Peyer's patch (tissue), 4 donors: ENCODE results near the gene PRELID3B. TPM values are rescaled to one million over a fixed set of nuclear protein-coding genes. Genes with fewer than 3 reads are reported as not detected.

Source experiments
- DNase-seq, 3 donors: peaks; one replicate each; pipeline ENCODE4 v3.0.0-alpha.2; 2017 to 2019
- H3K27ac ChIP-seq, 4 donors: fragments of 200-600 bp; sonication (generic); one replicate each; pipeline ENCODE4 v1.5.1; 2016 to 2019
- H3K27me3 ChIP-seq, 2 donors: fragments of 200-600 bp; sonication (generic); one replicate each; pipeline ENCODE4 v1.5.1; 2019
- H3K36me3 ChIP-seq, 3 donors: fragments of 200-600 bp; sonication (generic); one replicate each; pipeline ENCODE4 v1.5.1; 2016 to 2019
- H3K4me1 ChIP-seq, 4 donors: fragments of 200-600 bp; sonication (generic); one replicate each; pipeline ENCODE4 v1.5.1; 2016 to 2019
- H3K4me3 ChIP-seq, 4 donors: fragments of 200-600 bp; sonication (generic); 1 replicate in 3 of 4; 2 replicates in 1 of 4; pipeline ENCODE4 v1.5.1; 2016 to 2019; ENCODE audit warnings: mild to moderate bottlenecking in 1 of 4
- H3K9me3 ChIP-seq, 4 donors: fragments of 200-600 bp; sonication (generic); one replicate each; pipeline ENCODE4 v1.5.1; 2016 to 2019; ENCODE audit warnings: mild to moderate bottlenecking in 1 of 4
- POLR2A ChIP-seq, 2 donors: fragments of 450-650 bp; IDR thresholded peaks; one replicate each; pipeline ENCODE4 v1.5.1; 2017; ENCODE audit warnings: antibody characterized with exemption in 2 of 2, mild to moderate bottlenecking in 2 of 2, moderate library complexity in 2 of 2
- total RNA-seq, 4 donors: library from RNA; depleted of rRNA; stranded (reverse); fragments of >200 nt; gene quantifications; one replicate each; pipeline ENCODE4 v1.1.0, GENCODE V29; 2016
- TF ChIP-seq, protein P1 (sequence below), 6 experiments: fragments of 450-650 bp in 4 of 6; fragments of 200-600 bp in 2 of 6; sonication (generic) in 1 of 6; IDR thresholded peaks; one replicate each; pipeline ENCODE4 v1.5.1; 2017 to 2019; ENCODE audit warnings: antibody characterized with exemption in 6 of 6, mild to moderate bottlenecking in 3 of 6, moderate library complexity in 1 of 6

Gene PRELID3B
- total RNA-seq, 4 donors from 2014 or later, result 44.6 to 148 (median 86.5) TPM

GRCh38 chr20:59010321-59010994, 32.1 kb downstream of the PRELID3B start:
- peaks cover 3 to 10% (median 8%) of the 10 kb centered on the region in 4 donors for H3K4me1 ChIP-seq
- H3K4me3 ChIP-seq, result no peak overlapping the region
- TF ChIP-seq, protein P1, sequence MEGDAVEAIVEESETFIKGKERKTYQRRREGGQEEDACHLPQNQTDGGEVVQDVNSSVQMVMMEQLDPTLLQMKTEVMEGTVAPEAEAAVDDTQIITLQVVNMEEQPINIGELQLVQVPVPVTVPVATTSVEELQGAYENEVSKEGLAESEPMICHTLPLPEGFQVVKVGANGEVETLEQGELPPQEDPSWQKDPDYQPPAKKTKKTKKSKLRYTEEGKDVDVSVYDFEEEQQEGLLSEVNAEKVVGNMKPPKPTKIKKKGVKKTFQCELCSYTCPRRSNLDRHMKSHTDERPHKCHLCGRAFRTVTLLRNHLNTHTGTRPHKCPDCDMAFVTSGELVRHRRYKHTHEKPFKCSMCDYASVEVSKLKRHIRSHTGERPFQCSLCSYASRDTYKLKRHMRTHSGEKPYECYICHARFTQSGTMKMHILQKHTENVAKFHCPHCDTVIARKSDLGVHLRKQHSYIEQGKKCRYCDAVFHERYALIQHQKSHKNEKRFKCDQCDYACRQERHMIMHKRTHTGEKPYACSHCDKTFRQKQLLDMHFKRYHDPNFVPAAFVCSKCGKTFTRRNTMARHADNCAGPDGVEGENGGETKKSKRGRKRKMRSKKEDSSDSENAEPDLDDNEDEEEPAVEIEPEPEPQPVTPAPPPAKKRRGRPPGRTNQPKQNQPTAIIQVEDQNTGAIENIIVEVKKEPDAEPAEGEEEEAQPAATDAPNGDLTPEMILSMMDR (IDR thresholded peaks at IDR 0.05), result no peak
- TF ChIP-seq POLR2A (IDR thresholded peaks at IDR 0.05), result no peak
- peak overlapping the region in 1 of 4 donors; percentile 15 for H3K27ac ChIP-seq
- no peaks in the 10 kb centered on the region for H3K36me3 ChIP-seq
- H3K27me3 ChIP-seq, result no peaks in the 10 kb centered on the region
- H3K9me3 ChIP-seq, result no peaks in the 10 kb centered on the region
- peak in 2 of 3 donors; percentile 47 to 50 for DNase-seq

GRCh38 chr20:59008715-59009336, 33.8 kb downstream of the PRELID3B start:
- DNase-seq, result peak in 1 of 3 donors; percentile 42
- TF ChIP-seq, protein P1 (IDR thresholded peaks at IDR 0.05), result no peak
- no peak for TF ChIP-seq POLR2A (IDR thresholded peaks at IDR 0.05)
- no peaks in the 10 kb centered on the region for H3K27me3 ChIP-seq
- peaks cover 0 to 5% (median 0%) of the 10 kb centered on the region in 3 donors for H3K36me3 ChIP-seq
- H3K4me3 ChIP-seq, result no peak overlapping the region
- no peaks in the 10 kb centered on the region for H3K9me3 ChIP-seq
- peaks cover 3 to 26% (median 15%) of the 10 kb centered on the region in 4 donors for H3K4me1 ChIP-seq
- peak overlapping the region in 1 of 4 donors; percentile 99 for H3K27ac ChIP-seq

DNA sequence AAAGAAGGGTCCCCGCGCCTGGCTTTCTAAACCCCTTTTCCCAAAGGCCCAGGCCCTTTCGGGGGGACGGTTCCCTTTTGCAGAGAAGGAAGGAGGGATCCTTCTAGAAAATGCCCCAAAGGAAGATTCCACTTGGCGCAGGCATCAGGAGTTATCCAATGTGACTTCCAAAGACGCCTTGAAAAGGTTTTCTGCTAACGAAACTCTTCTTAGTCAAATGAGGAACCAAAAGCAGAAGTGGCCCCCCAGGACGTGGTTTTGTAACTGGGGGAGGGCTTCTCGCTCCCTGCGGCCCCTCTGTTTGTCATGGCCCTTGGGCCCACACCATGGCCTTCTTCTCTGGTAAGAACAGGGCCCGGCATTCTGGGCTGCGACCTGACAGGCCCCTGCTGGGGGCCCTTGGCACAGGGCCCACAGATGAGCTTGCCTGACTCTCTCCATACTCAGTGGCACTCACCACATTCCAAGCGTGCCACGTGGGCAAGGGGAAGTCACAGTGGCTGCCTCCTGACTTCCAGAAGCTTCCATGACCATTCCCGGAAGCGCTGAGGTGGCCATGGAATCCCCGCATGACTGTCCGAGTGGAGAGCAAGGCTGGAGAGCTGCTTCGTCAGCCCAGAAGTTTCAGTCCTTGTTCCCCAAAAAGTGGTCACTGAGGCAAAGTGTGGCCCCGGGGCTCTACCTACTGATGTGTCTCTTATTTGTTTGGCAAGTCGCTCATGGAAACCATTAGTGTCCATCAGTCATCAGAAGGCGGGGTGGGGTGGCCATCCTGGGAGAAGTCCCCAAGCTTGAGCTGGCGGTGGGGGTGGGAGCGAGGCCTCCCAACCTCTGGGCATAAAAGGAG, 34.7 kb downstream of the PRELID3B start:
- H3K36me3 ChIP-seq, result peaks cover 0 to 14% (median 0%) of the 10 kb centered on the region in 3 donors
- peak overlapping the region; percentile 66 to 88 (median 81) for H3K4me3 ChIP-seq
- TF ChIP-seq, protein P1 (IDR thresholded peaks at IDR 0.05), result no peak
- TF ChIP-seq POLR2A (IDR thresholded peaks at IDR 0.05), result no peak
- H3K27me3 ChIP-seq, result no peaks in the 10 kb centered on the region
- H3K27ac ChIP-seq, result peak overlapping the region; percentile 91 to 99 (median 94)
- no peaks in the 10 kb centered on the region for H3K9me3 ChIP-seq
- peak in 2 of 3 donors; percentile 88 to 89 for DNase-seq
- peaks cover 3 to 35% (median 23%) of the 10 kb centered on the region in 4 donors for H3K4me1 ChIP-seq

DNA sequence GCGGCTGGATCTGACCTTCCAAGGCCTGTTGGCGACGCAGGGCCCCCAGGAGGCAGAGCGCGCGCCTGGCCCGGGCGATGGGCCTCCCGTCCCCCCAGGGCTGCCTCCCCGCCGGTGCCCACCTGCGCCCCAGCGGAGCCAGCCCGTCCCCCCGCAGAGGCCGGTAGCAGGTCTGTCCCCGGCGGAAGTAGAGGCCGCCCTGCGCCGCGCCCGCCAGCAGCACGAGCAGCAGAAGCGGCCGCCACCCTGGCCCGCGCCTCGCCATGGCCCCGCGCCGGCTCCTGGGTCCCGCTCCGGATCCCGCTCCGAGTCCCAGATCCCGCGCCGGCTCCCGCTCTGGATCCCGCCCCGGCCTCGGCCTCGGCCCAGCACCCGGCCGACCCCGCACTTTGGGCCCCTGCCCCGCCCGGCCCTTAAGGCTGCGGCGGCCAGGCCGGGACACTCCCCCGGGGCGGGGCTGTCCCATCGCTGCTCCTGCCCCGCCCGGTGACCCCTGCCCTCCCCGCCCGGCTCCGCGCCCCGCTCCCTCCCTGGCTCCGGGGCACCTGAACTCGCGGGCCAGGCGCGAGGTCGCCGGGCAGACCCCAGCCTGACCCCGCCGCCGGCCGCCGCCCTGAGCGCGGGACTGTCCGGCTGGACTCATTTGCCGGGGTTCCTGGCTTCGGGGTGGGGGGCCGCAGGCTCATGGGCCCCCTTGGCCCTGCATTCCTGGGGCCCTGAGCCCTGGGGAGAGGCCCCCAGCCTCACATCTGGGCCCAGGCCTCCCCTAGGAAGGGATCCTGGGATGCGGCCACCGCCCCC, 35.5 kb downstream of the PRELID3B start, which contains the start of gene CTSZ:
Gene CTSZ (minus strand): TSS at position 391 of the 801 bp plus-strand sequence. CDS start 126 bp downstream, at position 265.
- H3K9me3 ChIP-seq, result no peaks in the 10 kb centered on the region
- H3K27me3 ChIP-seq, result no peaks in the 10 kb centered on the region
- peaks cover 0 to 21% (median 0%) of the 10 kb centered on the region in 3 donors for H3K36me3 ChIP-seq
- TF ChIP-seq POLR2A (IDR thresholded peaks at IDR 0.05), result peak; percentile 77 to 81
- TF ChIP-seq, protein P1 (IDR thresholded peaks at IDR 0.05), result peak in 1 of 6 experiments; percentile 3
- peak within 1 kb of the TSS; percentile 91 to 99 (median 94) for H3K27ac ChIP-seq
- peaks cover 3 to 40% (median 28%) of the 10 kb centered on the region in 4 donors for H3K4me1 ChIP-seq
- peak within 1 kb of the TSS; percentile 66 to 88 (median 81) for H3K4me3 ChIP-seq
- peak; percentile 68 to 90 (median 90) for DNase-seq
